Forelimb muscle (tissue), 1 donor: ENCODE measurements around the gene HES7. TPM values are rescaled to one million over a fixed set of nuclear protein-coding genes. Genes with fewer than 3 reads are reported as not detected.

Source experiments
- DNase-seq: peaks from one replicate; pipeline ENCODE4 v3.0.0-alpha.2; 2013; ENCODE audit warnings: low read depth
- polyA plus RNA-seq: library from polyadenylated mRNA; unstranded; fragments of 120-200 nt; gene quantifications from one replicate; pipeline ENCODE4 v1.2.1, GENCODE V29; 2013; ENCODE audit not compliant: insufficient read length

Gene HES7
- polyA plus RNA-seq, 1 donor, result 0.08 TPM

GRCh38 chr17:8155231-8155995 lies 31.5 kb upstream of the HES7 start:
- DNase-seq, result no peak

GRCh38 chr17:8154608-8155155 lies 30.8 kb upstream of the HES7 start:
- DNase-seq, result no peak

GRCh38 chr17:8153957-8154607 lies 30.2 kb upstream of the HES7 start:
- peak; percentile 97 for DNase-seq

GRCh38 chr17:8153525-8153956 lies 29.6 kb upstream of the HES7 start:
- peak; percentile 89 for DNase-seq

- no peak for DNase-seq
Measured at GRCh38 chr17:8153031-8153451, 29.1 kb upstream of the HES7 start.

GRCh38 chr17:8152112-8152775 lies 28.3 kb upstream of the HES7 start, which contains the start of gene PER1:
Gene PER1 (minus strand): TSS chr17:8152404. CDS start chr17:8150706, 1,698 bp downstream.
- no peak for DNase-seq

GRCh38 chr17:8151641-8152111 lies 27.8 kb upstream of the HES7 start:
- DNase-seq, result no peak

- DNase-seq, result no peak
Measured at GRCh38 chr17:8151120-8151640, 27.3 kb upstream of the HES7 start.

GRCh38 chr17:8150194-8151119 lies 26.6 kb upstream of the HES7 start:
- DNase-seq, result no peak

GRCh38 chr17:8149419-8150193 lies 25.7 kb upstream of the HES7 start:
- DNase-seq, result no peak

- DNase-seq, result no peak
Measured at GRCh38 chr17:8148560-8148959, 24.7 kb upstream of the HES7 start.

GRCh38 chr17:8147805-8148404 lies 24.0 kb upstream of the HES7 start:
- DNase-seq, result no peak

- no peak for DNase-seq
Measured at GRCh38 chr17:8147141-8147804, 23.4 kb upstream of the HES7 start.

- DNase-seq, result no peak
Measured at GRCh38 chr17:8146381-8147140, 22.7 kb upstream of the HES7 start.

- DNase-seq, result no peak
Measured at GRCh38 chr17:8145811-8146210, 21.9 kb upstream of the HES7 start.

- no peak for DNase-seq
Measured at GRCh38 chr17:8144401-8145231, 20.7 kb upstream of the HES7 start.
